Stimulated activated CD4-positive, alpha-beta T cell treated with anti-CD3 and anti-CD28 coated beads, Interleukin-4, amount 100 ng/mL, for 48 hours (primary cell): ENCODE data around the gene ANKRD44.

Source experiments
- DNase-seq, 2 donors: peaks; one replicate each; pipeline ENCODE4 v3.0.0-alpha.2; 2020; ENCODE audit warnings: low read depth in 2 of 2

Gene ANKRD44

DNA sequence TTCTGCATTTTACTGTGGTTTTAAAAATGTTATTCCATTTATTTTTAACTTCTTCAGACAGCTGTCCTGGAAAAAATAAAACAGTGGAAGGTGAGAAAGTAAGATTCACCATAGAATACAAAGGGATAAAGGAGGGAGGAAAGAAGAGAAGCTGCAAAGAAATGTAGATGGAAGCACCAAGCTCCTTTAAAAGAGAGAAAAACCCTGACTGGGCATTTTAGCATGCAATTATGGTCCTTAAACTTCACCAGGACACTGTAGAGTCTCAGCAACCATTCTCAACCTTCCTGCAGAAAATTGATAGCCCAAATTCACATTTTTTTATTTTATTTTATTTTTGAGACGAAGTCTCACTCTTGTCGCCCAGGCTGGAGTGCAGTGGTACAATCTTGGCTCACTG is 11.6 kb upstream of the ANKRD44 start:
- DNase-seq: no peak

DNA sequence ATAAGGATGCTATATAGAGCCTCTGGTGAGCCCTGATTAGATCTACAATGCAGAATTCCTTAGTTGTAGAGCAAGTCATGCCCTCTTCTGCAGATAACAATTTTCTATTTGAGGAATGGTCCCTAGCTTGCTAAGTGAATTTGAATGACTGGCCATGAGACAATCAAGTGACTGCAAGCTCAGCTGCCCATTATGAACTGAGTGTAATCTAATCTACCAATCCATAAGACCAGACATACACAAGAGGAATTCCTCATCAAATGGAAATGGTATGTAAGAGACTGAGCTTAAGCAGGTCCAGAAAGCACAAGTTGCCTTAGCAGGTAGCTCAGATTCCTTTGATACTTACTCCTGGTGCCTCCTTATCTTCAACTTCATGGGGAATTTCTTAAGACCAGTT is 4.8 kb upstream of the ANKRD44 start:
- no peak for DNase-seq

DNA sequence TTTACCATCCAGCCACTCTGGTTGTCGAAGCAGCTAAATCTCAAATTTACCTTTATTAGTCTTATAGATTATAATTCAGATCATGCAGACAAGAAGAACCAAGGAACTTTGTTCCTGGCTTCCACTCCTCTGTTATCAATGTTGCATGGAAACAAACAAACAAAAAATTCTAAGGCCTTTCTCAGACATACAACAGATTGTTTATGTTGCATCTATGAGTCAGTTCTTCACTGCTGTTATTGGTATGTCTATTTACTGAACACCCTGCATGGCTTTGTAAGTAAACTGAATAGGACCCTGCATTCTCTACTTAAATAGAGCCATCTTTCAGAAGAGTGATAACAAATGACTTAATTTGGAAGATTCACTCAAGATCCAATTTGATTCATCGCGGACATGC is 1.6 kb upstream of the ANKRD44 start:
- DNase-seq: no peak

DNA sequence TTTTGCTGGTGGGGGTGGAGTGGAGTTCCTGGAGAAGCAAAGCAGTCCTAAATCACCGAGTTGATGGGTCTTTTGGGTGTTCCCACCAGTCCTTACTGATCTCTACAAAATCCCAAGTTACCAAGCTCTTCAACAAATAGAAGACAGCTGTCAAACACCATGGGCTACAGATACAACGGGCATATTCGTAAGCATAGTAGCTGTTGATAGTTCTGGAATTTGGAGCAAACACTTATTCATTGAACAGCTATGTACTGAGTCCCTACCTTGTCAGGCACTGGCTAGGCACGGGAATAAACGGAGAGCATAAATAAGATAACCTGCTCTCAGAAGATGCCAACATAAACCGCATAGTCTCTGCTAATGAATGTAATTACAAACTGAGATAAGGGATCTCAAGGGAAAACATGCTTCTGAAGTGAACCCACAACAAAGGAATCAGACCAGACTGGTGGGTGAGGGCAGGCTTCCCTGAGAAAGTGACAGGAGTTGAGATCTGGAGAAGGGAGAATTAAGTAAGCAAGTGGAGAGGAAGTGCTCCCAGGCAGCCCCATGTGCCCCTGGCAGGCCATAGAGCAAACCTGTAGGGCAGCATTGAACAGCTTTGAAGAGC is 947 bp upstream of the ANKRD44 start:
- DNase-seq: no peak

DNA sequence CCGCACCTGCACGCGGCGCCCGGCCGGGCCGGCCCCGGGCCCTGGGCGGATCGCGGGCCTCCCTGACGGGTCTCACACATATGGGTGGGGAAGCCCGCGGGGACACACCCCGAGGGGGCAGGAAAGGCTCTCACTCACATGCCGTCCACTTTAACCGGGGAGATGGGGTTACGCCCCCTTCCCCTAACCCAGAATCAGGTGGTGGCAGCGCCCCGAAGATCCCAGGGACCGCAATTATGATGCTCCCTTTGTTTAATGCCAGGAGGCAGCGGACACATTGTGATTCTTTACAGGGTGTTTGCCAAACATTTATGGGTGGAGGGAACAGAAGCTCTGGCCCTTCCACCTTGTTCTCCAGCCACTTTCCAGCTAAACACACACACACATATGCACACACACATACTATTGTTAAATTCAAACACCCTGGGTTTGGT is 424 bp upstream of the ANKRD44 start:
- no peak for DNase-seq

DNA sequence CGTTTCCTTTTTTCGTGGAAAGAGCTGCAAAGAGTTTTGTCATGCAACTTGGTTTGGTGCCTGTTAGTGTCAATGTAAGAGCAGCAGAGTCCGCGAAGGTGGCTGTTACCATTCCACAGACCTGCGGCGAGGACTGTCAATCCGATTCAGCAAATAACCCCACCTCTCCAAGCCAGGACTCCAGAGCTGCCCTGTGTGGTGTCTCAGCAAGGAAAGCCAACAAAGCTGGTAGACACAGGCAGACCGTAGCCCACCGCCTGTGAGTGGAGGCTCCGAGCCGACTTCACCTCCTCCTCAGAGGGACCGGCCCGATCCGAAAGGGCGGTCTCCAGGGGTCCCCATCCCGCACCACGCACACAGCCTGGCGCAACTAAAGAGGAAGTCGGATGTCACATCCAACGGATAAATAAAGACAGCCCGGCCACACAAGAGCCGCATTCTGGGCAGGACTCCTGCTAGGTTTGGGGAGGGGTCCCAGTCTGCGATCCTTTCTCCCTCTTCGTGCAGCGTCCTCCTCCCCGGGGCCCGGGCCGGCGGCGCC is 819 bp downstream of the ANKRD44 start:
- DNase-seq: peak in 1 of 2 donors; percentile 32

DNA sequence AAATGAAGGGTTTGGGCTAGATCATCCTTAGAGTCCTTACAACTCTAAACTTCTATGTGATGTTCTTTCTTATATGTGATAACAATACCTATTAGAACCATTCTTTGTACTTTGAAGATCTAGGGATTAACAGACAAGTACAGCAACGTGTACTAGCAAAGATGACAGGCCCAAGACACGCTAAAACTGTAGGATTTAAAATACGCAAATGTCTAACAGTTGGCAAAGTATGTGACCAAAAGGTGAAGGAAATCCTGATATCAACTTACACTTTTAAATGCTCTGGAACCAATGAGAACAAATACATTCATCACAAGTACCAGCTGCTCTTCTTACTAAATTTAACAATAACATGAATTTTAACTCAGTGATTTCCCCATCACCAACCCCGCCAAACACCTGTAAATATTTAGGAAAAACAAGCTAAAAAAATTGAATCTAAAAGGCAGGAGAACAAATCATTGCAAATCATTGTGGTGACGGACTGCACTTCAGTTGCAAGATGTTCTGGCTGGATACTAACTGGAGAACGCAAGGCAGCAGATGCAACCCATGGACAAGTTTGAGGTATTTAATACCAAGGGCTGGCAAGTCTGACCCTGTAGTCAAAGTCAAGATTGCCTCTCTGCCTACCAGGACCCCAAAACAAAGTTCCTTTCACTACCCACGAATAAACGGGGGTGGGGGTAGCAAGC is 1.4 kb downstream of the ANKRD44 start:
- DNase-seq: no peak

DNA sequence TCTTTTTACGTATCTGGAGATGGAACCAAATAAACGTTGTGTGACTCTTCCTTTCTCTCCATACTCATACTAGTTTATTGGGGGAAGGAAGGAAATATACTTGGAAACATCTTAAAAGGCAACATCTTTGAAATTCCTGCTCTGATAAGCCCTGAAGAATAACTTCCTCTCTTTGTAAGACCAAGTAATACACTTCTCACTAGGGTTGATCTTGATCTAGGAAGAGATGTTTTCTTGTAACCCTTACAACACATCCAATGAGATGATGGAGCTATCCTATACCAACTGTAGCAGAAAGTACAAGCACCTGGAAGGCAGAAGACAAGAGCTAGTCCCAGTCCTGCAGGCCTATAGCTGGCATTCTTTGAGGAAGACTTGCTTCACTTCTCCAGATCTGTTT is 2.0 kb downstream of the ANKRD44 start:
- no peak for DNase-seq

DNA sequence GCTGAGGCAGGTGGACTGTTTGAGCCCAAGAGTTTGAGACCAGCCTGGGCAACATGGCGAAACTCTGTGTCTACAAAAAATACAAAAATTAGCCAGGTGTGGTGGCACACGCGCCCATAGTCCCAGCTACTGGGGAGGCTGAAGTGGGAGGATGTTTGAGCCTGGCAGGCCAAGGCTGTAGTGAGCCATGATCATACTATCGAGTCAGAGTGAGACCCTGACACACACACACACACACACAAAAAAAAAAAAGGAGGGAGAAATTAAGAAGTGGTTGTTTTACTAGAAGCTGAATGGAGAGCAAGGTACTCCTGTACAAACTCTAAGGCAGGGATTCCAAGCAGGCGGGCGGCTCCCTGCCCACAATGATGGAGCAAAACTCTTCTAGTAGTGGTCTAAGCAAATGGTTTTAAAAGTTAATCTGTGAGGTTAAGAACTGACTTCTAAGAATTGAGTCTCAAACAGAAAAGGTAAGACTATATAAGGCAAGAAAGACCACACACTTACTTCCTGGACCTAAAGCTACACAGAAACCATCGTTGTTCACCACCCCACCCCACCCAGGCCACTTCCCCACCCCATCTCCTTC is 2.6 kb downstream of the ANKRD44 start:
- DNase-seq: no peak

DNA sequence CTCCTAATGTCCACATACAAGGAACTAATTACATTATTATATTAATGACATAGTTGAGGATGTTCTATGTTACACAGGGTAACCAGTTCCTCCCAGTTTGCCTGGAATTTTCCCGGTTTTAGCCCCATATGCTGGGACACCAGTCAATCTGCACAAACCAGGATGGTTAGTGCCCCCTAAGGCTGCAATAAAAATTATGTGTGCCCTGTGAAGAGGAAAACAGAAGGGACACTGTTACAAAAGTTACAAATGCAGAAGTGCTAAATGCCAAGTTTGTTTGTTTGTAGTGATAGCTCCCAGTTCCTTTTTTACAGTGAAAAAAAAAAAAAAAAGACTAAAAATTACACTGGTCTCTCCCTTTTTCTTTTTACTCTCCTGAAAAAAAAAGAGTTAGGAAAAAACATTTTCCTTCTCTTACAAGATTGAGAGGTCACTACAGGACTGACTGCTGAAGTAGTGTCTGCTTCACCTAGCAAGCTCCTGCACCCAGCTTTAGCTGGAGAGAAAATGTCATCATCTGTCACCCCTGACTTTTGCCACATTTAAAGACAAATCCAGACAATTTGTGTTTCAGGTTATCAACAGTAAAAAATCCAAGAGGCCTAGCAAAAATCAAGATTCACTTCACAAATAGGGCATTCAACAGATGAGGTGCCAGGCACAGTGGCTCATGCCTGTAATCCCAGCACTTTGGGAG is 3.2 kb downstream of the ANKRD44 start:
- no peak for DNase-seq

DNA sequence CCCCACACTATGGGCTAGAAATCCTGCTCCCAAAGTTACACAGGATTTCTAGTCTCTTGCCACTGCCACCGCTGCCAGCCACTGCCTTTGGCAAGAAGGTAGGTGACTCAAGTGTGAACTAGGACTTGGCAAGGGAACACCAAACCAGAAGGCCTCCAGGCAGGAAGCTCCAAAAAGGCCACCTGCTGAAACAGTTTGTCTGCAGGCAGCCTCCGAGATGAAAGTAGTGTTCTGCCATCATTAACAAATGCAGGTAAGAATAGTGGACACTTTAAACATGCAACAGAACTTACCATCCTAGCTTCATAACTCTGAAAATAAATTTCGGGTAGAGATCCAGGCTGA is 3.9 kb downstream of the ANKRD44 start:
- DNase-seq: no peak

DNA sequence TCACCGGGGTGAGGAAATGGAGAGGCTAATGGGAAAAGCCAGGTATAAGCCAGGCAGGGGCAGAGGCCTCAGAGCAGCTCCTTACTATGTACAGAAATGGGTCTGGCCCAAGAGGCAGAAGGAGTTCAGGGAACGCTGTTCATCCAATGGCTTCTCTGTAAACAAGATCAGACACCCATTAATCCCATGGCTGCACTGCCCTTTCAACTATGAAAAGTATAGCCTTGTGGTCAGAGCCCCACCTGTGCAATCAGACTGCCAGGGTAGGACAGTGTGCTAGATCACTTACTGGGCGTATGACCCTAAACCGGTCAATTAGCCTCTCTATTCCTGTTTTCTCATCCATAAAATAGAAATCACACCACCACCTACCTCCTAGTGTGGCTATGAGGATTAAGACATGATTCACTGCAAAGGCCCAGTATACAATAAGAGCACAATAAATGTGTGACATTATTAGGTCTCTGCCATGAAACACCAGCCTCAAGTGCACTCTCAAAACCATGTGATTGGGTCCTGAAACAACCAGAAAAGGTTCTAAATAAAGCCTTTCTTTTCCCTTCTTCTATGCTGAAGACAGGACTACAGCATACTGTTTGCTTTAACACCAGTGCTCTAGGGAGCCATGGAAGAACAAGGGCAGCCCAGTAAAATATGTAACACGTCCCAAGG is 4.4 kb downstream of the ANKRD44 start:
- no peak for DNase-seq

DNA sequence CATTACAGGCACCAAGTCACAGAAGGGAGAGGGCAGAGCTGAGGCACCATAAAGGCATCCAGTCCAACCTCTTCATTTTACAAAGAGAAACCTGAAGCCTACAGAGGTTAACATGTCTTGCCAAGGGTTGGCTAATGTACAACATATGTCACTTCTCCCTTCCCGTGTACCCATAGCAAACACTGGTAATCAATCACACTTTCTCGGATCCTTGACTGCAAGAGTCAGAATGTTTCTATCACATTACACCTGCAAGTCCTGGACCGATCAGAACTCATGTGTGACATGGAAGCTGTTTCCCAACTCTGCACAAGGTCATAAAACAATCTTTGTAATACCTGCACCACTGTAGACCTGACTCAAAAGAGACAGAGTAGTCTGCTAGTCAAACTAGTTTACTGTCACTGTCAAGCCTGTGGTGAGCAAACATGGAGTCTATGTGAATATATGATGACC is 6.0 kb downstream of the ANKRD44 start:
- DNase-seq: no peak

DNA sequence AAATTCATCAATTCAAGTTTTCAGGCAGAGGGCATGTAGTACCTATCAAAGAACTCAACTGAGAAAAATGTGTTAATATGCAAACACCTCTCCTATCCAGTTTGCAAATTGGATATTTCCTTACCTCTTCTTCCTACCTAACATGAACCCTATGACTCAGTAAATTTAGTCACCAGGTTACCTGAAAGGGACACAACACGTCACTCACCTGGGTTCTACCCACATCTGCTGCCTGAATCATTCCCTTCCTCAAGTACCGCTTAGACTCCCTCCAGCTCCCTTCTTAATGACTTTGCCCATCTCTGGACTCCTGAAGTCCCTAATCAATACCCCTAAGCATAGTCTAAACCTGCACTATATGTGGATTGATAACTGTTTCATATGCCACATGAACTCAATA is 10.4 kb downstream of the ANKRD44 start:
- DNase-seq: no peak

DNA sequence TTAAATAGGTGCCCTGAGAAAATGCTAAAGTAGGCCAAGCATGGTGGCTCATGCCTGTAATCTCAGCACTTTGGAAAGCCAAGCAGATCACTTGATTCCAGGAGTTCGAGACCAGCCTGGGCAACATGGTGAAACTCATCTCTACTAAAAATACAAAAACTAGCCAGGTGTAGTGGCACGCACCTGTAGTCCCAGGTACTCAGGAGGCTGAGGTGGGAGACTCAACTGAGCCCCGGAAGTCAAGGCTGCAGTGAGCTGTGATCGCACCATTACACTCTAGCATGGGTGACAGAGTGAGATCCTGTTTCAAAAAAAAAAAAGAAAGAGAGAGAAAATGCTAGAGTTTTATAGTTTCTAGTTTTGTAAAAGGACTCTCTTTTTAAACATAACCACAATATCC is 12.0 kb downstream of the ANKRD44 start:
- no peak for DNase-seq

DNA sequence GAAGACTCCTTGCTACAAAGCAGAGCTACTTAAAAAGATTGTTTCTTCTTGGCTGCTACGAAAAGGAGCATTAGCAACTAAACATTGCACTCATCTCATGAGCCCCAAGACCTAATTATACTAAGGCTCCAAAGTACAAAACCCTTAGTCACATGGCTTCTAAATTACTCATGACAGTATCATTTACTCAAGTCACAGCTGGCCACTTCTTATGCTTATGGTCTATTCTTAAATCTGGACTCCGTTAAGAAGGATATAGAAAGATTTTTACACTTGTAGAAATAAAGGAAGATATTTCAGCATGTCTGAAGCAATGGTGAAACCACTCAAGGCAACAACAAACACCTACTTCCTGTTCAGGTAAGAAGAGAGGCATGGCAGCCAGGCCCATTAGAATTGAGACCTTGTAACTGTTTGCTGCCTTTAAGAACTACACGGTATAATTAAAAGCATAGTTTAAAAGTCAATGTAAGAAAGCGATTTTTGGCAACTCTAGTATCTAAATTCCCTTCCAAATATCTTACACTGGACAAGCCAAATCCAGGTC is 12.7 kb downstream of the ANKRD44 start:
- no peak for DNase-seq

DNA sequence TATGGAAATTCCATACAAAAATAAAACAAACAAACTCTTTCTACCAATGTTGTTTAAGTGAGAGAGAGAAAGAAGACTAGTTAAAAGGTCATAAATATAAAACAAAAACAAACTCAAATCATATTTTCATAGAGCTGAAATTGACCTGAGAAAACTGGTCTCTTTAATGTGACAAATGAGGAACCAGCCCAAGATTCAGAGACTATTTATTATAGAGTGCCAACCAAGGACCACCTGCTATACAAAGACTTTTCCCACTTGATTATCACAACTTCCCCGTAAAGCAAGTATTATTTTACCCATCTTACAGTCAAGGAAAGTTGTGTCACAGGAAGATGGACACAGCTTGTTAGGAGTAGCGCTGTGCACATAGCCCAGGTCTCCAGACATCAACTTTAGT is 13.3 kb downstream of the ANKRD44 start:
- no peak for DNase-seq

DNA sequence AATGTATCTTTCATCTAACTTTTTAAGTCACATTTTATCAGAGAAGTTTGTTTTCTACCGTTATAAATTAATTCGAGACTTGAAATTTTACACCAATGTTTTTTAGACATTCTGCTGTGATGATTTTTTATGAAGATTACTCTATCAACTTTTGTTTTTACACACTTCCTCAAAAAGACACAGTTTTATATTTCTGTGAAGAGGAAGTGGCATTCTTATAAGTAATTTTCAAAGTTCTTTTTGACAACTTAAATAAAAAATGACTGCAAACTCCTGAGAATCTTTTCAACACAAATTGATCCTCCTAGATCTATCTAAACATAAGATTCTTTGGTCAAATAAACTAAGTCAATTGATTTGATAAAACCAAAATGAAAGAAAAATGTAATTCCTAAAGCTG is 13.7 kb downstream of the ANKRD44 start:
- no peak for DNase-seq

DNA sequence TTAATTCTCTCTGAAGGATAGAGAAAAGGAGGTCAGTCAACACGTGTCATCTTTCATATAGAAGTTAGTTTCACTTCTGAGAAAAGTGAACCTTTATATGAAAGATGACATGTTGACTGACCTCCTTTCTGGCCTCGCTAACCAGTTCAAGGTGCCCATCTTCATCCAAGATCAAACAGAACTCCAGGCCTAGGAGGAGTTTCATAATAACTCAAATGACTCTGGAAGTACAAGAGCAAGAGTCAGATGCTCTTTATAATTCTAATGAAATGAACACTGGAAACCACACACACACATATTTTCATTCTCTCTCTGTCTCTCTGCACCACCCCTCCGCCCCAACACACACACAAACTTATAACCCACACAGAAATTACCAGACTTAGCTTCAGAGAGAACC is 16.3 kb downstream of the ANKRD44 start:
- DNase-seq: peak in 1 of 2 donors; percentile 29

DNA sequence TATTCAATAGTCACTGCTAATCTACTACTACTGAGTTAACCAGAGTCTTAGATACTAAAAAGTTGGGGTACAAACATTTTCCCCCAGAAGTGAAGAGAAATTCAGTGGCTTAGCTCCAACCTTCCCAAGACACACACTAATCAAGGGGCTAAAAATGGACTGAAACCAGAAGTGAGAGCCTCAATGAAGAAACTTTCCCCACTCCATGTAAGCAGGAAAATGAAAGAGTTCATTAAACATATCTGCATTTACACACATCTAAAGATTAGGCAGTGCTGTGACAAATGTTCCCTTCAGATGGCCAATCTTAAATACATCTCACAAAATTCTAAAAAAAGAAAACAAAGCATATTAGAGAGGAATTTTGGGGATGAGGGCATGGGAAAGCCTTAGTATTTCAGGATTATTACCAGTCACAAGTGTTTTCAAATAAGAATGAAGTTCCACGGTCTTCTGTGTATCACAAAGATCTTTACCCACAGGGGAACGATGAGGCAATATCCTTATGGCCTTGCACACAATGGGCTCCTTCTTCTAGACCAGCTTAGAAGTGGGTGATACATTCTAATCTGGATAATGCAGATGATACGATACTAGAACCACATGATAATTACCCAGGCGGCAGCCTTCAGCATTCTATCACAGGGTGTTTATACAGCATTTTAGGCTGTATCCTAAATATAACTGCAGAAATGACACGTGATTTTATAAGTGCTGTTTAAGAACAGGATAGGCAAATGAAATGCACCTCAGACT is 17.1 kb downstream of the ANKRD44 start:
- DNase-seq: no peak

DNA sequence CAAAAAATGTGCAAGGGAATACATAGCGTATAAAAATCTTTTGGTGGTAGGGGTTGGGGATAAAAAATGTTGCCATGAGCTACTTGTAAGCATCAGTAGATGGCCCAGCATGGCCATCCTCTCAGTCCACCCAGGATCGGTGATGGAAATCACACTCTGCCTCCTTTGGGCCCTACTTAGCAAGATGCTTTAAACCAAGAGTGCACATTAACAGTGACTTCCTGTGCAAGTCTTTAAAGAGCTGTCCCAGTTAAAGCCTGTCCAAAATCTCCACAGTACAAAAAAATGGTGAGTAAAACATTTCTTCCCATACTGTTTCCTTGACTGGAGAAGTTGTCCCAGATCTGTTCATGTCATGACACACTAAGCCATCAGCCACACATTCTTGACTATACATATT is 18.0 kb downstream of the ANKRD44 start:
- DNase-seq: no peak
